Mucosa of stomach (tissue), 1 donor: Measurements from ENCODE around the gene SPC25.

Experiments used
- H3K27me3 ChIP-seq: one replicate; pipeline ENCODE4 v1.7.0; 2013; ENCODE audit warnings: mild to moderate bottlenecking, low read length; ENCODE audit not compliant: control insufficient read depth, insufficient read depth
- H3K36me3 ChIP-seq: one replicate; pipeline ENCODE4 v1.7.0; 2013; ENCODE audit warnings: low read length; ENCODE audit not compliant: control insufficient read depth, insufficient read depth
- H3K4me1 ChIP-seq: one replicate; pipeline ENCODE4 v1.7.0; 2013; ENCODE audit warnings: mild to moderate bottlenecking, low read length; ENCODE audit not compliant: control insufficient read depth, insufficient read depth
- H3K4me3 ChIP-seq: one replicate; pipeline ENCODE4 v1.7.0; 2013; ENCODE audit warnings: low read length
- H3K9ac ChIP-seq: one replicate; pipeline ENCODE4 v1.7.0; 2013; ENCODE audit warnings: mild to moderate bottlenecking, low read length, moderate library complexity
- H3K9me3 ChIP-seq: one replicate; pipeline ENCODE4 v1.7.0; 2013; ENCODE audit warnings: mild to moderate bottlenecking, low read length, moderate library complexity; ENCODE audit not compliant: control insufficient read depth
- donor health status: Pancreatic carcinoma.

The SPC25 gene

GRCh38 chr2:168854651-168855050 lies 35.6 kb downstream of the SPC25 start:
- no peak overlapping the region for H3K4me3 ChIP-seq
- H3K9me3 ChIP-seq = no peaks in the 10 kb centered on the region
- H3K9ac ChIP-seq = no peak overlapping the region
- H3K27me3 ChIP-seq = no peaks in the 10 kb centered on the region
- no peaks in the 10 kb centered on the region for H3K4me1 ChIP-seq
- H3K36me3 ChIP-seq = peaks cover 3% of the 10 kb centered on the region

DNA sequence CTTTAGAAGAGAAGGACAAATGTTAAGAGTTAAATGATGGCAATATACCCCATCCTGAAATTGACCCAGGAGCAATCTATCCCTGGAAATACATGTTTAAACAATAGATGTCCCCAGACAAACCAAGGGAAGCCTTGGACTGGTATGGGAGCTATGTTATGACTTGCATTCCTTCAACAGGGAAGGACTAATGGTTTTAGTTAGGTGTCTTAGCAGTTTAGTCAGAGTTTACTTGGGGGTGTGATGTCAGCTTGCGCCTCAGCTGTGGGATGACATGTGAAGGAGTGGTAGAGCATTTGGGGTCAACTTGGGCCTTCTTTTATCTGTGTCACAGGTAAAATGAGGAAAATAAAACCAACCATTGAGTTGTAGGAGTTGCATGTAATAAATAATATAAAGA lies 36.8 kb downstream of the SPC25 start:
- no peak overlapping the region for H3K9ac ChIP-seq
- peaks cover 3% of the 10 kb centered on the region for H3K36me3 ChIP-seq
- no peaks in the 10 kb centered on the region for H3K4me1 ChIP-seq
- no peaks in the 10 kb centered on the region for H3K9me3 ChIP-seq
- no peak overlapping the region for H3K4me3 ChIP-seq
- H3K27me3 ChIP-seq = no peaks in the 10 kb centered on the region

GRCh38 chr2:168852481-168852880 lies 37.7 kb downstream of the SPC25 start:
- no peak overlapping the region for H3K9ac ChIP-seq
- H3K9me3 ChIP-seq = no peaks in the 10 kb centered on the region
- peaks cover 3% of the 10 kb centered on the region for H3K36me3 ChIP-seq
- no peaks in the 10 kb centered on the region for H3K27me3 ChIP-seq
- no peaks in the 10 kb centered on the region for H3K4me1 ChIP-seq
- no peak overlapping the region for H3K4me3 ChIP-seq

DNA sequence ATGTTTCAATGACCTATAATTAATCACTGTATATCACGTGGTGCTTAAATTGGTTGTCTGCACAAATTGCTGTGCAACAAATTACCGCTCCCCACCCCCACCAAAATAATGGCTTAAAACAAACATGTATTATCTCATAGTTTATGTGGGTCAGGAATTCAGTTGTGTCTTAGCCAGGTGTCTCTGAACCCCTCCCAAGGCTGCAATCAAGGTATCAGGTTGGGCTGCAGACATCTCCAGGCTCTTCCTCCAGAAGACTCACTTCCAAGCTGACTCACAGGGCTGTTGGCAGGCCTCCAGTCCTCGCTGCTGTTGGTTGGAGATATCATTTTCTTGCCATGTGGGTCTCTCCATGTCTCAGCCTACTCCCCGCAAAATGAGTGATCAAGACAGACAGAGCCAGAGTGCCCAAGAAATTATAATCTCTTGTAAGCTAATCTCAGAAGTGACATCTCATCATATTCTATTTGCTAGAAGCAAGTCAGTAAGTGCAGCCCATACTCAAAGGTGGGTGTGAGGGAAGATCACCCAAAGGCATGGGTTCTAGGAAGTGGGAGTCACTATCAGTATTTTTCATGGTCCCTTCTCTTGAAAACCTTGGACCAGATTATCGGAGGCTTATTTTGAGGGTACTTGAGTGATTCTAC lies 38.4 kb downstream of the SPC25 start:
- Histone ChIP-seq H3K27me3 (no peaks in the 10 kb centered on the region), H3K9me3 (no peaks in the 10 kb centered on the region), H3K4me1 (no peaks in the 10 kb centered on the region), H3K9ac (no peak overlapping the region), H3K36me3 (peaks cover 3% of the 10 kb centered on the region), H3K4me3 (no peak overlapping the region)

DNA sequence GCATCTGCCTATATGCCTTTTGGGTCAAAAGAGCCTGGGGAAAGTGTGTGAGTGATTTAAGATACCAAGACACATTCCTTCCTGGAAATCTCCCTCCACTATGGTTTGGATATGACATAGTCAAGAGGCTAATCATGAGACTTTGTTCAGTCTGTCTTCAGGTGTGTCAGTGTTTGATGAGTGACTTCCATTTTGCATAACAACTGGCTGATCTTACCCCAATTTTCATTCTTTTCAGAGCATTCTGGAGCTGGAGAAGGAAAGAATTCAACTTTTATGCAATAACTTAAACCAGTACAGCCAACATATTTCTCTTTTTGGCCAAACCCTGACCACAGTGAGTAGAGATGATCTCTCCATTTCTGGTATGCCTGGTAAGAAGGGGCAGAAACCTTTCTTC lies 39.4 kb downstream of the SPC25 start:
- Histone ChIP-seq H3K4me1 (no peaks in the 10 kb centered on the region), H3K36me3 (peaks cover 3% of the 10 kb centered on the region)

DNA sequence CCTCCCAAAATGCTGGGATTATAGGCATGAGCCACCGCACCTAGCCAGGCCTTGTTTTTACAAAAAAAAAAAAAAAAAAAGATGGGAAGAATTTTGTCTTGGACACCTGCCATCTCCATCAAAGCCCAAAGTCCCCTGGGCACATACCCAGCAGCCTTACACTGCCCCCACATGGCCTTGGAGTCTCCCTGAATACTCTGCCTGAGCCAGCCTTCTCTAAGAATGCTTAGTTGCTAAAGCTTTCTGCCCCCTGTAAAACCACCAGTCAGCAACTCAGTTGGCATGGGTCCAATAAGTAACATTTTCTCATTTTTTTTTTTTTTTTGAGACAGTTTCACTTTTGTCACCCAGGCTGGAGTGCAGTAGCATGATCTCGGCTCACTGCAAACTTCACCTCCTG lies 40.6 kb downstream of the SPC25 start:
- Histone ChIP-seq H3K9me3 (no peaks in the 10 kb centered on the region), H3K4me3 (no peak overlapping the region), H3K4me1 (no peaks in the 10 kb centered on the region), H3K9ac (no peak overlapping the region), H3K27me3 (no peaks in the 10 kb centered on the region), H3K36me3 (peaks cover 3% of the 10 kb centered on the region)

More for the DNA sequence above, 39.4 kb downstream of the SPC25 start:
- Histone ChIP-seq H3K9me3 (no peaks in the 10 kb centered on the region), H3K27me3 (no peaks in the 10 kb centered on the region), H3K4me3 (no peak overlapping the region), H3K9ac (no peak overlapping the region)

DNA sequence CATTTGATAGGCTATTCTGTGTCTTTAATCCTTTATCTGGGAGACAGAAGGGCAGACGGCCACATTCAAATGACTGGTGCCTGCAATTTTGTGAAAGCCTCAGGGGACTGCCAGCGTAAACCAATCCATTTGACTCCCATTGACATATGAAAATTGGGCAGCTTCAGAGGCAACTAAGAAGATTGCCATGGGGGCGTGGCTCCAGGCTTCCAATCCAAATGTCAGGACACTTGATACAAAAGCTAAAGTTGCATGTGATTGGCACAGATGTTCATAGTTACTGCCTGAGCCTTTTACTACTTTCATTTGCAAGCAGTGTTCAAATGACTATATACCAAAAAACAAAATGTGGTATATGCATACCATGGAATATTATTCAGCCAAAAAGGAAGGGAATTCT lies 42.0 kb downstream of the SPC25 start:
- peaks cover 3% of the 10 kb centered on the region for H3K36me3 ChIP-seq
- H3K9ac ChIP-seq = no peak overlapping the region
- no peaks in the 10 kb centered on the region for H3K27me3 ChIP-seq
- H3K9me3 ChIP-seq = no peaks in the 10 kb centered on the region
- no peaks in the 10 kb centered on the region for H3K4me1 ChIP-seq
- H3K4me3 ChIP-seq = no peak overlapping the region

DNA sequence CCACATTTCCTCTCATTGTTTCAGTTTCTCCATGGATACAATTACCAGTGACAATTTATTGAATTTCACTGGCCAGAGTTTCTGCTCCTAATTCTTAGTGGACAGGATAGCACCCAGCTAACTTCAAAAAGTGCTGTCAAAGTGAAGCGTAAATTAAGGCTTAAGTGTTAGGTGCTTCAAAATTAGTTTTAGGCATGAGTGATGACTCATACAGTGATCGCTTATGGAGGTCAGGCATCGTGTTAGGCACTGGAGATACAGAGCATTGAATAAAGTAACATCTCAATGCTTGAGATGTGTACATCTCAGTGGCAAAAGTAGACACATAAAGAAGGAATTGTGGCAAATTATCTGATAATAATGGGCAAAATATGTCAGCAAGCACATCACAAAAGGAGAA lies 47.0 kb downstream of the SPC25 start:
- H3K9ac ChIP-seq = no peak overlapping the region

DNA sequence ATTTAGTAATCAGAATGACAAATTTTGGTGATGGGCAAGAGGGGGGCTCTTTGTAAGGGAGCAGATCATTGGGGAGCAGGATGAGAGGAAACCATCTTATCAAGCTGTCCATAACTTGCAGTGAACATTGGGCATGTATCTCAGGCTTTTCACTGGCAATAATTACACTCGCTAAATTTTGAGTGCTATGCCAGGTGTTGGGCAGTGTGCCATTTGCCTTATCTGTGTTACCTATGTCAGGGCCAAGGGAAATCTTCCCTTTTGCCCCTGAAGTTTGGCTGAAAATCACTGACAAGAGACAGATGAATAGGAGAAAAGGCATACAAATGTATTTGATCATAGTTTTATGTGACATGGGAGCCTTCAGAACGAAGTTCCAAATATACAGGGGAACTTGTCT lies 48.8 kb downstream of the SPC25 start:
- Histone ChIP-seq H3K27me3 (no peaks in the 10 kb centered on the region), H3K9me3 (no peaks in the 10 kb centered on the region), H3K36me3 (no peaks in the 10 kb centered on the region), H3K4me1 (peaks cover 6% of the 10 kb centered on the region), H3K4me3 (no peak overlapping the region), H3K9ac (no peak overlapping the region)

More for the DNA sequence above, 47.0 kb downstream of the SPC25 start:
- Histone ChIP-seq H3K27me3 (no peaks in the 10 kb centered on the region), H3K4me1 (peaks cover 6% of the 10 kb centered on the region), H3K4me3 (no peak overlapping the region), H3K36me3 (no peaks in the 10 kb centered on the region), H3K9me3 (no peaks in the 10 kb centered on the region)

DNA sequence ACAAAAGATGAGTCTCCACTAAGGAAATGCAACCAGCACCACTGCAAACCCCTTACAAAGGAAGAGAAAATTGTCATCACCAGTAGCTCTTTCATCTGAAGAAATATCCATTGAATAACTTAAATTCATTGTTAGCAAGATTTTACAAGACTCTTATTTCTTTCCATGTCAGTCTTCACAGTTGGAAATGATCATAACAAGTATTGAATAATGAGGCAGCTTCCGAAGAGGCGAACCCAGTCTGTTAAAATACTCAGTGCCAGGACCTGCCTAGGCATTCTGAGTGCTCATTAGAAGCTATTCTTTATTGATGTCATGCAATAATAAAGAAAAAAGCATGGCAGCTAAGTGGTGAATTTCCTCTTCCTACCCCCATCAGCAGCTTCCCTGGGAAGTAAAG lies 54.3 kb downstream of the SPC25 start:
- no peak overlapping the region for H3K4me3 ChIP-seq
- no peaks in the 10 kb centered on the region for H3K4me1 ChIP-seq
- H3K9me3 ChIP-seq = no peaks in the 10 kb centered on the region
- H3K27me3 ChIP-seq = no peaks in the 10 kb centered on the region
- no peaks in the 10 kb centered on the region for H3K36me3 ChIP-seq
- no peak overlapping the region for H3K9ac ChIP-seq

DNA sequence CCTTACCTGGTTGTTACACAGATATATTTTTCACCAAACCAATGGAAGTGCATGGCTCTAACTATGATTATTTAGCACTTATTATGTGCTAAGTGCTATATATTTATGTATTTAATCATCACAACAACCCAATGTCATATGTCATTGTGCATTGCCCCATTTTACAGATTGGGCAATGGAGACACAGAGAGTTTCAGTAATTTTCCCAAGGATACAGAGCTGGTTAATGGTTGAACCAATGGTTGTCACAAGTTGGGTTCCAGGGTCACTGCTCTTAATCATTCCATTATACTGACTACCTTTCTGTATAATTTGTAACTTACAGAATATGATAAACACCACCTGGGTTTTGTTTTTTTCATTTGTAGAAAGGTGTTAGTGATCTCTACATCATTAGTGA lies 58.6 kb downstream of the SPC25 start:
- peaks cover 6% of the 10 kb centered on the region for H3K36me3 ChIP-seq
- no peak overlapping the region for H3K4me3 ChIP-seq
- H3K9ac ChIP-seq = no peak overlapping the region
- H3K9me3 ChIP-seq = no peaks in the 10 kb centered on the region
- H3K27me3 ChIP-seq = no peaks in the 10 kb centered on the region
- H3K4me1 ChIP-seq = no peaks in the 10 kb centered on the region

- Histone ChIP-seq H3K36me3 (peaks cover 6% of the 10 kb centered on the region), H3K4me3 (no peak overlapping the region), H3K9ac (no peak overlapping the region), H3K27me3 (no peaks in the 10 kb centered on the region), H3K9me3 (no peaks in the 10 kb centered on the region), H3K4me1 (no peaks in the 10 kb centered on the region)
Observed at GRCh38 chr2:168830958-168831357, 59.3 kb downstream of the SPC25 start.

DNA sequence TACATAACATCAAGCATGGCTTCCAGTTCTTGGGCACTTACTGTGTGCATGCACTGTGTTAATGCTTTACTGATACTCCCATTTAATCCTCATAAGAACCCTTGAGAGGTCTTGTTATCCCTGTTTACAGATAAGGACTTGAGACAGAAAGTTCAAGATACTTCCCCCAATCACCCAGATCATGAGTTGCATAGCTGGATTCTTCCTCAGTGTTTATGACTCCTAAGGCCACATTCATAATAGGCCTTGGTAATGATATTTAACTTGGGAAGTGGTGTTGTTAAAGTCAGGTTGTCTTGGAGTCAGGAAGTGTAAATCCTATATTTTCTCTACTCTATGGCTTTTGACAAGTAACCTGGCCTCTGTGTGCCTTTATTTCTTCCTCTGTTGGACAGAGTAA lies 65.1 kb downstream of the SPC25 start:
- H3K9ac ChIP-seq = no peak overlapping the region
- H3K4me1 ChIP-seq = no peaks in the 10 kb centered on the region
- H3K4me3 ChIP-seq = no peak overlapping the region
- peaks cover 6% of the 10 kb centered on the region for H3K36me3 ChIP-seq
- no peaks in the 10 kb centered on the region for H3K27me3 ChIP-seq
- no peaks in the 10 kb centered on the region for H3K9me3 ChIP-seq
